WTC11 (cell line): Measurements from ENCODE around the gene OSBPL10. TPM values are rescaled to one million over a fixed set of nuclear protein-coding genes. Genes with fewer than 3 reads are reported as not detected.
A peak's percentile ranks its signal among the peaks of the same experiment; 100 is the strongest.
"Not testable (repeated sequence)": the region's sequence is repeated elsewhere in the genome, so short reads cannot be mapped to it uniquely, and the experiment has no call there.

Experiments
- ATAC-seq: fragments of 200-7000 bp; cut with Tn5 transposase; 2 replicates; pipeline ENCODE4 v1.10.0; 2021; ENCODE audit warnings: mild to moderate bottlenecking, moderate library complexity
- CTCF ChIA-PET: fragments of 300-600 bp; sonication (Branson Sonifier 250); formaldehyde crosslinking; loops from one replicate; lab custom pipeline; 2021; ENCODE audit warnings: antibody characterized with exemption; lab: Charles Lee
- POLR2A ChIA-PET: fragments of 350-600 bp; sonication (Branson Sonifier 250); formaldehyde crosslinking; loops from one replicate; lab custom pipeline; 2021; ENCODE audit warnings: antibody characterized with exemption; lab: Charles Lee
- DNase-seq: peaks from one replicate; pipeline ENCODE4 v3.0.0; 2021; ENCODE audit warnings: low spot score
- H3K27ac Mint-ChIP-seq: 2 replicates; pipeline ENCODE4 v1.8.0; 2021; ENCODE audit warnings: mixed read lengths
- H3K27me3 Mint-ChIP-seq: 2 replicates; pipeline ENCODE4 v1.8.0; 2021; ENCODE audit warnings: low read depth, mild to moderate bottlenecking, moderate library complexity, mixed read lengths
- H3K36me3 Mint-ChIP-seq: 2 replicates; pipeline ENCODE4 v1.8.0; 2021; ENCODE audit warnings: mixed read lengths
- H3K4me1 Mint-ChIP-seq: 2 replicates; pipeline ENCODE4 v1.8.0; 2022; ENCODE audit warnings: mixed read lengths
- H3K4me3 Mint-ChIP-seq: 2 replicates; pipeline ENCODE4 v1.8.0; 2021; ENCODE audit warnings: mild to moderate bottlenecking, moderate library complexity, mixed read lengths
- H3K9me3 Mint-ChIP-seq: 2 replicates; pipeline ENCODE4 v1.8.0; 2021; ENCODE audit warnings: mixed read lengths
- CDX4 ChIP-seq: fragments of 250-450 bp; sonication (Bioruptor Pico); IDR thresholded peaks from 2 replicates; pipeline ENCODE4 v1.9.0; 2021; ENCODE audit warnings: moderate library complexity, mild to moderate bottlenecking, inconsistent platforms, borderline replicate concordance
- ELF4 ChIP-seq: sonication (generic); formaldehyde crosslinking; IDR thresholded peaks from 2 replicates; pipeline ENCODE4 v1.8.1; 2022; ENCODE audit warnings: low read depth, mild to moderate bottlenecking, moderate library complexity, missing genetic modification reagents
- KAT7 ChIP-seq: sonication (generic); formaldehyde crosslinking; IDR thresholded peaks from 2 replicates; pipeline ENCODE4 v1.8.1; 2023; ENCODE audit warnings: missing genetic modification reagents, mild to moderate bottlenecking, borderline replicate concordance
- NR3C1 ChIP-seq: sonication (generic); formaldehyde crosslinking; conservative IDR thresholded peaks from 2 replicates; pipeline ENCODE4 v1.8.1; 2023; ENCODE audit warnings: low read depth, mild to moderate bottlenecking, missing genetic modification reagents
- PRDM15 ChIP-seq: sonication (generic); formaldehyde crosslinking; IDR thresholded peaks from 2 replicates; pipeline ENCODE4 v1.8.0; 2022; ENCODE audit warnings: missing genetic modification reagents
- ZNF121 ChIP-seq: sonication (generic); formaldehyde crosslinking; IDR thresholded peaks from 2 replicates; pipeline ENCODE4 v1.8.0; 2023; ENCODE audit warnings: missing genetic modification reagents
- ZNF317 ChIP-seq: sonication (generic); formaldehyde crosslinking; IDR thresholded peaks from 2 replicates; pipeline ENCODE4 v1.8.1; 2023; ENCODE audit warnings: low read depth, mild to moderate bottlenecking, moderate library complexity, missing genetic modification reagents, borderline replicate concordance
- ZNF396 ChIP-seq: fragments of 250-450 bp; sonication (Bioruptor Pico); IDR thresholded peaks from 2 replicates; pipeline ENCODE4 v1.8.0; 2021; ENCODE audit warnings: mild to moderate bottlenecking, moderate library complexity, borderline replicate concordance
- ZNF532 ChIP-seq: fragments of 250-450 bp; sonication (Bioruptor Pico); IDR thresholded peaks from 2 replicates; pipeline ENCODE4 v1.9.0; 2021; ENCODE audit warnings: mild to moderate bottlenecking, borderline replicate concordance
- total RNA-seq: library from RNA; stranded (reverse); gene quantifications from 3 replicates; pipeline ENCODE4 v1.2.3, GENCODE V29; 2021

OSBPL10 gene
- total RNA-seq, 1 experiment from 2014 or later = 84.1 TPM

- TF ChIP-seq ZNF532 = no peak
- TF ChIP-seq PRDM15 (CRISPR knock-in tag) = no peak
- no peak for TF ChIP-seq CDX4 (CRISPR knock-in tag)
- no peak for TF ChIP-seq KAT7
- TF ChIP-seq ELF4 (CRISPR knock-in tag) = no peak
These were observed 195.8 kb downstream of the OSBPL10 start (continued) for GRCh38 chr3:31785286-31785685.

- POLR2A ChIA-PET, ATAC-seq, CTCF ChIA-PET, H3K4me1 Mint-ChIP-seq, H3K27me3 Mint-ChIP-seq, H3K27ac Mint-ChIP-seq, DNase-seq, H3K4me3 Mint-ChIP-seq: not testable (repeated sequence)
- peaks cover 37% of the 10 kb centered on the region for H3K9me3 Mint-ChIP-seq
- peaks cover 16% of the 10 kb centered on the region for H3K36me3 Mint-ChIP-seq
These were observed 197.2 kb downstream of the OSBPL10 start for GRCh38 chr3:31783851-31784250.

DNA sequence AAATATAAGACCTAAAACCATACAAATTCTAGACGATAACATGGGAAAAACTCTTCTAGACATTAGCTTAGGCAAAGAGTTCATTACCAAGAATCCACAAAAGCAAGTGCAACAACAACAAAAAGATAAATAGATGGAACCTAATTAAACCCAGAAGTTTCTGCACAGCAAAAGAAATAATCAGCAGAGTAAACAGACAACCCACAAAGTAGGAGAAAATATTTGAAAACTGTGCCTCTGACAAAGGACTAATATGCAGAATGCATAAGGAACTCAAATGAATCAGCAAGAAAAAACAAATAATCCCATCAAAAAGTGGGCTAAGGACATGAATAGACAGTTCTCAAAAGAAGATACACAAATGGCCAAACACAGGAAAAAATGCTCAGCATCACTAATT, 198.8 kb downstream of the OSBPL10 start:
- Mint-ChIP-seq H3K4me1 (peaks cover 14% of the 10 kb centered on the region), H3K9me3 (peaks cover 38% of the 10 kb centered on the region), H3K36me3 (peaks cover 18% of the 10 kb centered on the region)
- ATAC-seq, DNase-seq, H3K27me3 Mint-ChIP-seq, H3K27ac Mint-ChIP-seq, POLR2A ChIA-PET, H3K4me3 Mint-ChIP-seq, CTCF ChIA-PET: not testable (repeated sequence)

DNA sequence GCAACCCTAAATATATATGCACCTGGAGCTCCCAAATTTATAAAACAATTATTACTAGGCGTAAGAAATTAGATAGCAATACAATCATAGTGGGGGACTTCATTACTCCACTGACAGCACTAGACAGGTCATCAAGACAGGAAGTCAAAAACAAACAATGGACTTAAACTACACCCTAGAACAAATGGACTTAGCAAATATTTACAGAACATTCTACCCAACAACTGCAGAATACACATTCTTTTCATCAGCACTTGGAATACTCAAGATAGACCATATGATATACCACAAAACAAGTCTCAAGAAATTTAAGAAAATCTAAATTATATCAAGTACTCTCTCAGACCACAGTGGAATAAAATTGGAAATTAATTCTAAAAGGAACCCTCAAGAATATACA, 201.5 kb downstream of the OSBPL10 start:
- POLR2A ChIA-PET = no interaction called here
- H3K4me1 Mint-ChIP-seq = peaks cover 17% of the 10 kb centered on the region
- no peak for TF ChIP-seq ZNF121 (CRISPR knock-in tag)
- TF ChIP-seq NR3C1 (CRISPR knock-in tag) = no peak
- TF ChIP-seq, all 79 proteins: peak for 0
- Mint-ChIP-seq H3K36me3 (peaks cover 18% of the 10 kb centered on the region), H3K27ac (no peak overlapping the region), H3K9me3 (peaks cover 38% of the 10 kb centered on the region), H3K27me3 (no peaks in the 10 kb centered on the region), H3K4me3 (no peak overlapping the region)
- ATAC-seq (no peak), DNase-seq (no peak)
- CTCF ChIA-PET = no interaction called here

DNA sequence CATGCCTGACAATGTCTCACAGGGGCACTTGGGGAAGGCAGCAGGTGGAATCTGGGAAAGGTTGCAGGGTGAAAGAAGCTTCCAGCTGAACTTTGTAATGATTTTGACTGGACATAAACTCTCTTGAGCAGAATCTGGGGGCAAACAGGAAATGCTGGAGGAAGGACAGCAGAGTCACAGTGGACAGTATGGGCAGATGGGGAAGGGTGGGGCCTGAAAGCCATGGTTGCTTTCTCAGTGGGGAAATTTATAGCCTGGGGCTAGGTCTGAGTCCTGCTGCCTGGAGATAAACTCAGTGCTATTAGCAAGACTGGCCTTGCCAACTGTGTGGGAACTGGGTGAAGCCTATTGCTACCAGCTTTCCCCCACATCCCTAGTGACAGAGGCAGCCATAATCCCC, 203.2 kb downstream of the OSBPL10 start:
- Mint-ChIP-seq H3K36me3 (peaks cover 18% of the 10 kb centered on the region), H3K27me3 (no peaks in the 10 kb centered on the region), H3K4me3 (no peak overlapping the region), H3K27ac (no peak overlapping the region), H3K9me3 (peaks cover 38% of the 10 kb centered on the region), H3K4me1 (peaks cover 17% of the 10 kb centered on the region)
- ChIA-PET CTCF (no interaction called here), POLR2A (no interaction called here)
- DNase-seq (no peak), ATAC-seq (no peak)
- TF ChIP-seq ZNF396 (no peak), ZNF317 (CRISPR knock-in tag) (peak; percentile 64; the same call in 1 of the 2 replicates)
